Measurements from ENCODE around the gene FBLN2.

DNA sequence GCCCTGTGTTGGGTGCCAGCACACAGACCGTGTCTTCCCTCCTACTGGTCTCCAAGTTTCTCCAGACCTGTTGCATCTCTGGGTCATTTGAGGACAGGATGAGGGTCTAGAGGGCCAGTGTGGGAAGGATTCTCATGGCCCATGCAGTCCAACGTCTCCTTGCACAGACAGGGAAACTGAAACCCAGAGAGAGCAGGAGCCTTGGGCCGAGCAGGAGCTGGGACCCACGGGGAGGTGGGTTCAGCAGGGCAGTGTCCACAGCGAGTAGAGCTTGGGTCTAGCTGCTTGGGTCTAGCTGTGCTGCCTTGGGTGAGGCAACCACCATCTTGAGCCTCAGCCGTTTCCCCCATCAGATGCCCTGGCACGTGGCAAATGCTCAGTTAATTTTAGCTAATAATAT is 36.5 kb upstream of the FBLN2 start:
- TF ChIP-seq, protein P1, sequence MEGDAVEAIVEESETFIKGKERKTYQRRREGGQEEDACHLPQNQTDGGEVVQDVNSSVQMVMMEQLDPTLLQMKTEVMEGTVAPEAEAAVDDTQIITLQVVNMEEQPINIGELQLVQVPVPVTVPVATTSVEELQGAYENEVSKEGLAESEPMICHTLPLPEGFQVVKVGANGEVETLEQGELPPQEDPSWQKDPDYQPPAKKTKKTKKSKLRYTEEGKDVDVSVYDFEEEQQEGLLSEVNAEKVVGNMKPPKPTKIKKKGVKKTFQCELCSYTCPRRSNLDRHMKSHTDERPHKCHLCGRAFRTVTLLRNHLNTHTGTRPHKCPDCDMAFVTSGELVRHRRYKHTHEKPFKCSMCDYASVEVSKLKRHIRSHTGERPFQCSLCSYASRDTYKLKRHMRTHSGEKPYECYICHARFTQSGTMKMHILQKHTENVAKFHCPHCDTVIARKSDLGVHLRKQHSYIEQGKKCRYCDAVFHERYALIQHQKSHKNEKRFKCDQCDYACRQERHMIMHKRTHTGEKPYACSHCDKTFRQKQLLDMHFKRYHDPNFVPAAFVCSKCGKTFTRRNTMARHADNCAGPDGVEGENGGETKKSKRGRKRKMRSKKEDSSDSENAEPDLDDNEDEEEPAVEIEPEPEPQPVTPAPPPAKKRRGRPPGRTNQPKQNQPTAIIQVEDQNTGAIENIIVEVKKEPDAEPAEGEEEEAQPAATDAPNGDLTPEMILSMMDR (IDR thresholded peaks at IDR 0.05), result no peak
- TF ChIP-seq POLR2A (IDR thresholded peaks at IDR 0.05), result no peak
